ENCODE measurements around the gene CCDC146.

DNA sequence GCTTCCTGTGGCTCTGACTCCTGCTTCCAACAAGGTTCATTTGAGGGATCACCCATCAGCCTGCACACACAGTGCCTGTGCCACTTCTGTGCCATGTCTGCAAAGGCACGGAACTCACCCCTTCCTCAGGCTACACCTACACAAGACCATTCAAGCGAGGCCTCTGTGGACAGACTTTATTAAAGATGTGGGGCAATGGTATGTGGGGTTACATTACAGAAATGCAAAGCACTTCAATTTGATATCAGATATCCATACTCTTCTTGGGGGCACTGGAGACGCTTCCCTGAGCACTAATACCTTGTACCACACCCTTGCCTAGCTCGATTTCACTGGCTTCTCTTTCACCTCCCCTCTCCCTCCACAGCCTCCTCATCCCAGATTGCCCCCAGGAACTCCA lies 161.6 kb downstream of the CCDC146 start:
- TF ChIP-seq EZH2 (IDR thresholded peaks at IDR 0.05) = no peak
- TF ChIP-seq, protein P1, sequence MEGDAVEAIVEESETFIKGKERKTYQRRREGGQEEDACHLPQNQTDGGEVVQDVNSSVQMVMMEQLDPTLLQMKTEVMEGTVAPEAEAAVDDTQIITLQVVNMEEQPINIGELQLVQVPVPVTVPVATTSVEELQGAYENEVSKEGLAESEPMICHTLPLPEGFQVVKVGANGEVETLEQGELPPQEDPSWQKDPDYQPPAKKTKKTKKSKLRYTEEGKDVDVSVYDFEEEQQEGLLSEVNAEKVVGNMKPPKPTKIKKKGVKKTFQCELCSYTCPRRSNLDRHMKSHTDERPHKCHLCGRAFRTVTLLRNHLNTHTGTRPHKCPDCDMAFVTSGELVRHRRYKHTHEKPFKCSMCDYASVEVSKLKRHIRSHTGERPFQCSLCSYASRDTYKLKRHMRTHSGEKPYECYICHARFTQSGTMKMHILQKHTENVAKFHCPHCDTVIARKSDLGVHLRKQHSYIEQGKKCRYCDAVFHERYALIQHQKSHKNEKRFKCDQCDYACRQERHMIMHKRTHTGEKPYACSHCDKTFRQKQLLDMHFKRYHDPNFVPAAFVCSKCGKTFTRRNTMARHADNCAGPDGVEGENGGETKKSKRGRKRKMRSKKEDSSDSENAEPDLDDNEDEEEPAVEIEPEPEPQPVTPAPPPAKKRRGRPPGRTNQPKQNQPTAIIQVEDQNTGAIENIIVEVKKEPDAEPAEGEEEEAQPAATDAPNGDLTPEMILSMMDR (IDR thresholded peaks at IDR 0.05) = no peak
